DOHH2 (cell line): ENCODE data around the gene FFAR4.
"Not testable (repeated sequence)": the region's sequence is repeated elsewhere in the genome, so short reads cannot be mapped to it uniquely, and the experiment has no call there.

Source experiments
- EZH2phosphoT487 ChIP-seq: fragments of 200-600 bp; sonication (generic); IDR thresholded peaks from 2 replicates; pipeline ENCODE4 v1.6.1; 2017; ENCODE audit warnings: borderline replicate concordance, mild to moderate bottlenecking, antibody characterized with exemption, low read length, moderate library complexity, mixed read lengths
- TF ChIP-seq, protein P1 (sequence below): fragments of 200-600 bp; sonication (generic); IDR thresholded peaks from one replicate; pipeline ENCODE4 v1.5.1; 2014; ENCODE audit warnings: antibody characterized with exemption, mild to moderate bottlenecking, low read depth, low read length; ENCODE audit not compliant: poor library complexity, severe bottlenecking

DNA sequence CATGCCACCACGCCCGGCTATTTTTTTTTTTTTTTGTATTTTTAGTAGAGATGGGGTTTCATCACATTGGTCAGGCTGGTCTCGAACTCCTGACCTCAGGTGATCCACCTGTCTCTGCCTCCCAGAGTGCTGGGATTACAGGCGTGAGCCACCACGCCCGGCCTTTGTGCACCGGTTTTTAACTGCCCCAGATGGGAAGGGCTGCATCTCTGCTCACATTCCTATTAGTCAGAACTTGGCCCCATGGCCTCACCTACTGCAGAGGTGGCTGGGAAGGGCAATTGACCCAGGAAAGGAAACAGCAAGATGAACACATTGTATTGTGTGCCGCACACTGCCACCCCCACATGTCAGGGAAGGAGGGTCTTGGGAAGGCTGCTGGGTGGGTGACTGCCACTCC lies 19.5 kb upstream of the FFAR4 start:
- TF ChIP-seq, protein P1, sequence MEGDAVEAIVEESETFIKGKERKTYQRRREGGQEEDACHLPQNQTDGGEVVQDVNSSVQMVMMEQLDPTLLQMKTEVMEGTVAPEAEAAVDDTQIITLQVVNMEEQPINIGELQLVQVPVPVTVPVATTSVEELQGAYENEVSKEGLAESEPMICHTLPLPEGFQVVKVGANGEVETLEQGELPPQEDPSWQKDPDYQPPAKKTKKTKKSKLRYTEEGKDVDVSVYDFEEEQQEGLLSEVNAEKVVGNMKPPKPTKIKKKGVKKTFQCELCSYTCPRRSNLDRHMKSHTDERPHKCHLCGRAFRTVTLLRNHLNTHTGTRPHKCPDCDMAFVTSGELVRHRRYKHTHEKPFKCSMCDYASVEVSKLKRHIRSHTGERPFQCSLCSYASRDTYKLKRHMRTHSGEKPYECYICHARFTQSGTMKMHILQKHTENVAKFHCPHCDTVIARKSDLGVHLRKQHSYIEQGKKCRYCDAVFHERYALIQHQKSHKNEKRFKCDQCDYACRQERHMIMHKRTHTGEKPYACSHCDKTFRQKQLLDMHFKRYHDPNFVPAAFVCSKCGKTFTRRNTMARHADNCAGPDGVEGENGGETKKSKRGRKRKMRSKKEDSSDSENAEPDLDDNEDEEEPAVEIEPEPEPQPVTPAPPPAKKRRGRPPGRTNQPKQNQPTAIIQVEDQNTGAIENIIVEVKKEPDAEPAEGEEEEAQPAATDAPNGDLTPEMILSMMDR = not testable (repeated sequence)
- not testable (repeated sequence) for TF ChIP-seq EZH2phosphoT487
